Lung (tissue), 12 donors: ENCODE measurements around the gene PTPRG. TPM values are rescaled to one million over a fixed set of nuclear protein-coding genes. Genes with fewer than 3 reads are reported as not detected.

Experiments
- ATAC-seq: fragments of 200-7000 bp; cut with Tn5 transposase; one replicate; pipeline ENCODE4 v1.9.1; 2020; ENCODE audit warnings: moderate number of reproducible peaks; ENCODE audit not compliant: insufficient read depth, low FRiP score
- DNase-seq, 3 donors: peaks; one replicate each; pipeline ENCODE4 v3.0.0-alpha.2; 2013 to 2017
- H3K27ac ChIP-seq, 2 donors: one replicate each; pipeline ENCODE4 v1.5.1; 2013; ENCODE audit warnings: mild to moderate bottlenecking in 2 of 2, moderate library complexity in 2 of 2, control low read depth in 1 of 2, inconsistent platforms in 1 of 2, low read depth in 1 of 2, low read length in 1 of 2
- H3K27me3 ChIP-seq, 3 donors: one replicate each; pipeline ENCODE4 v1.5.1; 2013; ENCODE audit warnings: low read length in 2 of 3; ENCODE audit not compliant: control insufficient read depth in 3 of 3, insufficient read depth in 3 of 3
- H3K36me3 ChIP-seq, 4 donors: one replicate each; pipeline ENCODE4 v1.5.1; 2013; ENCODE audit warnings: low read length in 4 of 4, mild to moderate bottlenecking in 1 of 4, moderate library complexity in 1 of 4; ENCODE audit not compliant: control insufficient read depth in 4 of 4, insufficient read depth in 4 of 4
- H3K4me1 ChIP-seq, 5 donors: one replicate each; pipeline ENCODE4 v1.5.1; 2013; ENCODE audit warnings: low read length in 5 of 5, mild to moderate bottlenecking in 2 of 5, moderate library complexity in 1 of 5; ENCODE audit not compliant: control insufficient read depth in 5 of 5, insufficient read depth in 5 of 5
- H3K4me3 ChIP-seq: one replicate; pipeline ENCODE4 v1.5.1; 2013; ENCODE audit warnings: mild to moderate bottlenecking, control low read depth, moderate library complexity
- H3K9ac ChIP-seq, 2 donors: one replicate each; pipeline ENCODE4 v1.5.1; 2013; ENCODE audit warnings: low read length in 2 of 2, control low read depth in 1 of 2; ENCODE audit not compliant: insufficient read depth in 1 of 2
- H3K9me3 ChIP-seq, 4 donors: one replicate each; pipeline ENCODE4 v1.5.1; 2013; ENCODE audit warnings: low read length in 3 of 4, mild to moderate bottlenecking in 1 of 4, moderate library complexity in 1 of 4; ENCODE audit not compliant: control insufficient read depth in 4 of 4, insufficient read depth in 3 of 4
- WGBS, 2 donors: extraction: QIAGEN DNeasy Blood & Tissue Kit; methylation state at CpG; one replicate each; pipeline ENCODE4 v1.1.7; 2013; 5-methylcytosine and 5-hydroxymethylcytosine counted together
- polyA plus RNA-seq, 2 donors: library from polyadenylated mRNA; stranded (reverse); fragments of 200-250 nt; gene quantifications; one replicate each; pipeline ENCODE4 v1.2.1, GENCODE V29; 2013
- total RNA-seq, 2 donors: library from RNA; depleted of rRNA in 1 of 2; stranded (reverse); fragments of >200 nt in 1 of 2; gene quantifications; one replicate each; pipeline ENCODE4 v1.2.1, GENCODE V29; 2014 to 2021
- TF ChIP-seq, protein P1 (sequence below): IDR thresholded peaks from 2 replicates; pipeline ENCODE4 v1.5.1; 2012; ENCODE audit warnings: mild to moderate bottlenecking; ENCODE audit errors: control extremely low read depth, extremely low read depth
- donor health status: control.
- donor health status: control.
- donor health status: Bipolar disorder and iron deficiency.
- donor health status: healthy.
- donor health status: DM: yes; HTN: yes; CAD: no.

PTPRG gene
- total and polyA plus RNA-seq, 4 donors: 8.5 to 131 (median 75.9) TPM

DNA sequence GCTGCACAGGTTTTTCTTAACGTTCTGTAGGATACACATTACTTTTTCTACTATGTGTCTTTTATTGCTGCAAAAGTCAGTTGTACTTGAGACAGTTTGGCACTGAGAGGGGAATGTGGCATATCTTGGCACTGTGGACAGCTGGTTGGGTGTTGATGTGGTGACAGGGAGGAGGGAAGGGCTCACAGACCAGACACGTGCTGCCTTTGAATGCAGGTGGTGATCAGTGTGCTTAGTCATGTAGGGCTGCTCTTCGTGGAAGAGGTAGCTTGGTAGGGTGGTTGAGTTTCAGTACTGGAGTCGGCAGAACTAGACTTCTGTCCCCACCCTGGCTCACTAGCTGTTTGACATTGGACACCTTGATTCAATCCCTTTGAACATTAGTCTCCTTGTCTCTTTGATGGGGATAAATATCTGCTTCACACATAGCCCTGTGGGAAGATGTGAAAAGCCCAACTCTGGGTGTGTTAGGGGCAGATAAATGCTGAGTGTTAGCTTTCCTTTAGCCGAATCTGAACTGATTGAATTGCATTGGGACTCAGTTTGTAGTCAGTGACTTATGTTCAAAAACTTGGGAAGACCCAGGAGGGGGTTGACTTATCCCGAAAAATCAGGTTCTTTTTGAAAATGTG is 108.4 kb downstream of the PTPRG start:
- Histone ChIP-seq H3K27ac (no peak overlapping the region), H3K9ac (no peak overlapping the region), H3K36me3 (no peaks in the 10 kb centered on the region), H3K9me3 (no peaks in the 10 kb centered on the region), H3K27me3 (no peaks in the 10 kb centered on the region), H3K4me1 (peaks cover 0 to 27% (median 13%) of the 10 kb centered on the region in 5 donors), H3K4me3 (no peak overlapping the region)
- DNase-seq (no peak), ATAC-seq (no peak)
- TF ChIP-seq, protein P1, sequence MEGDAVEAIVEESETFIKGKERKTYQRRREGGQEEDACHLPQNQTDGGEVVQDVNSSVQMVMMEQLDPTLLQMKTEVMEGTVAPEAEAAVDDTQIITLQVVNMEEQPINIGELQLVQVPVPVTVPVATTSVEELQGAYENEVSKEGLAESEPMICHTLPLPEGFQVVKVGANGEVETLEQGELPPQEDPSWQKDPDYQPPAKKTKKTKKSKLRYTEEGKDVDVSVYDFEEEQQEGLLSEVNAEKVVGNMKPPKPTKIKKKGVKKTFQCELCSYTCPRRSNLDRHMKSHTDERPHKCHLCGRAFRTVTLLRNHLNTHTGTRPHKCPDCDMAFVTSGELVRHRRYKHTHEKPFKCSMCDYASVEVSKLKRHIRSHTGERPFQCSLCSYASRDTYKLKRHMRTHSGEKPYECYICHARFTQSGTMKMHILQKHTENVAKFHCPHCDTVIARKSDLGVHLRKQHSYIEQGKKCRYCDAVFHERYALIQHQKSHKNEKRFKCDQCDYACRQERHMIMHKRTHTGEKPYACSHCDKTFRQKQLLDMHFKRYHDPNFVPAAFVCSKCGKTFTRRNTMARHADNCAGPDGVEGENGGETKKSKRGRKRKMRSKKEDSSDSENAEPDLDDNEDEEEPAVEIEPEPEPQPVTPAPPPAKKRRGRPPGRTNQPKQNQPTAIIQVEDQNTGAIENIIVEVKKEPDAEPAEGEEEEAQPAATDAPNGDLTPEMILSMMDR: no peak
- 76 to 78% methylated on average over 6 of the region's 6 CpGs for WGBS, 2 donors

DNA sequence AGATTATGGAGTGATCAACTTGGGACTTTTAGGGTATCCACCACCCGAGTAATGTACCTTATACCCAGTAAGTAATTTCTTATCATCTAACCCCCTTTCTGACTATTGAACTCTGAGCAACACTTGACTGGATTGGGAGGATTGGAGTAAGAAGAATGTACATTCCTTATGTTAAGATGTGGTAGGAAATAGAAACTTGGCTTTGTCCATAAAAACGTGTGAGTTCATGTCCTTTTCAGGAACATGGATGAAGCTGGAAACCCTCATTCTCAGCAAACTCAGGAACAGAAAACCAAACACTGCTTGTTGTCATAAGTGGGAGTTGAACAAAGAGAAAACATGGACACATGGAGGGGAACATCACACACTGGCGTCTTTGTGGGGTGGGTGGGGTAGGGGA is 112.3 kb downstream of the PTPRG start:
- H3K4me1 ChIP-seq: peaks cover under 1 to 16% (median 5%) of the 10 kb centered on the region in 5 donors
- H3K4me3 ChIP-seq: no peak overlapping the region
- no peaks in the 10 kb centered on the region for H3K36me3 ChIP-seq
- TF ChIP-seq, protein P1: no peak
- H3K9ac ChIP-seq: no peak overlapping the region
- no peak overlapping the region for H3K27ac ChIP-seq
- WGBS, 2 donors: 49 to 79% methylated on average over 3 of the region's 3 CpGs
- peak in 1 of 3 donors; percentile 31 for DNase-seq
- H3K9me3 ChIP-seq: no peaks in the 10 kb centered on the region
- no peaks in the 10 kb centered on the region for H3K27me3 ChIP-seq
- no peak for ATAC-seq

DNA sequence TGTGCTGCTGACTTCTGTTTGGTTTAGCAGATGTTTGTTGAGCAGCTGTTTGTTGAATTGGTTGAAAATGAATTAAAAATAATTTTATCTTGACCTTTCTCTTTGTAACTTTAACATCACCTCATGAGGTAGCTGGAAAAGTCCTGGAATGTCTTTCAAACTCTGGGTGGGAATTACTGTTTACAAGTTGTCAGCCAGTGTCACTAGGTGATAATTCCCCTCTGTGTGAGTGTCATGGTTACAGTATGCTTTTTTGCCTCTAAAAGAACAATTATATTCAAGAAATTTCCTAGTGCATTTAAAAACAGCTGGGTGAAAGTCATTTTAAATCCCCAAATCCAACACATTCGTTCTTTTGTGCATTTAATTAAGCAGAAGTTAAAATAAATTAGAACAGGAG is 113.2 kb downstream of the PTPRG start:
- TF ChIP-seq, protein P1: no peak
- WGBS, 2 donors: 57 to 70% methylated on average over 1 of the region's 1 CpG
- Histone ChIP-seq H3K27me3 (no peaks in the 10 kb centered on the region), H3K27ac (no peak overlapping the region), H3K36me3 (no peaks in the 10 kb centered on the region), H3K9me3 (no peaks in the 10 kb centered on the region), H3K4me3 (no peak overlapping the region), H3K9ac (no peak overlapping the region), H3K4me1 (peaks cover 0 to 13% (median 2%) of the 10 kb centered on the region in 5 donors)
- DNase-seq (no peak), ATAC-seq (no peak)

DNA sequence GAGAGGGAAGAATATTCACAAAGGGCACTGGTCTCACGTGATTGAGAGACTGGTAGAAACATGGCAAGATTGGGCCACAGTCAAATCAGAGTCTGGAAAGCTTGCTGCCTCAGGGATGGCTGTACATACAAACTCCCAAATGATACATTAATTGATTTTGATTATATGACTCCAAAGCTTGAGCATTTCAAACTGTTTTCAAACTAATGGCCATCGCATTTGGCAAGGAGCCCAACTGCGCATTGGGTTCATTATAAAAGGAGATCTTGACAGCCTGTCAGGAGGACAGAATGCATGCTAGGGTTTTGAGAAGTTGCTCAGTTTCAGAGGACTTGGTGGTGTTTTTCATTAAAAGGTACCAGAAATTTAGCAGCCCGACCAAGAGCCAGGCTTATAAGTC is 117.7 kb downstream of the PTPRG start:
- Histone ChIP-seq H3K27ac (no peak overlapping the region), H3K36me3 (no peaks in the 10 kb centered on the region), H3K9me3 (no peaks in the 10 kb centered on the region), H3K9ac (no peak overlapping the region), H3K27me3 (no peaks in the 10 kb centered on the region), H3K4me3 (no peak overlapping the region), H3K4me1 (peaks cover 0 to 13% (median 5%) of the 10 kb centered on the region in 5 donors)
- TF ChIP-seq, protein P1: no peak
- ATAC-seq: no peak
- peak; percentile 41 to 57 (median 54) for DNase-seq
- 85 to 86% methylated on average over 4 of the region's 4 CpGs for WGBS, 2 donors
